Stimulated activated CD8-positive, alpha-beta memory T cell treated with anti-CD3 and anti-CD28 coated beads, Interleukin-7, amount 100 ng/mL, for 24 hours (primary cell): ENCODE results near the gene OR2B3.
"Not testable (repeated sequence)": the region's sequence is repeated elsewhere in the genome, so short reads cannot be mapped to it uniquely, and the experiment has no call there.

ENCODE experiments used
- DNase-seq: peaks from one replicate; pipeline ENCODE4 v3.0.0-alpha.2; 2020; ENCODE audit warnings: low read depth

Gene OR2B3

DNA sequence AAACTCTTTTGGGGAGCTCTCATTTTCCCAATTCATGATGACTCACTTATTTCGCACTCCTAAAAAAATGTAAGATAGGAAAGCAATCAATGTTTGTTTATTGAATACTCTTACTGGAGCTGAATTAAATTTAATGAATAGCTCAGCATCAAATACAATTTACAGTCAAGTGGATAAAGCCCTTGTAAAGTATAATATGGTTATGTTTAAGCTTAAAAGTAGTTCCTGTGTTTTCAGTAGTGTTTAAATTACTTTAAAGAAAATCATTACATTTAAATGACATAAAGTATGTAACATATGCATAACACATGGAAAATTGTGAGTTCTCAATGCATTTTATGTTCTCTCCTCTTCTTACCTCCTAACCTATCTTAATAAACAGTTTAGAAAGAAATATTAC lies at the start of gene OR2B3:
OR2B3 (minus strand) TSS at position 101 of the 400 bp plus-strand sequence; CDS start at position 36, 65 bp downstream.
- no peak for DNase-seq

DNA sequence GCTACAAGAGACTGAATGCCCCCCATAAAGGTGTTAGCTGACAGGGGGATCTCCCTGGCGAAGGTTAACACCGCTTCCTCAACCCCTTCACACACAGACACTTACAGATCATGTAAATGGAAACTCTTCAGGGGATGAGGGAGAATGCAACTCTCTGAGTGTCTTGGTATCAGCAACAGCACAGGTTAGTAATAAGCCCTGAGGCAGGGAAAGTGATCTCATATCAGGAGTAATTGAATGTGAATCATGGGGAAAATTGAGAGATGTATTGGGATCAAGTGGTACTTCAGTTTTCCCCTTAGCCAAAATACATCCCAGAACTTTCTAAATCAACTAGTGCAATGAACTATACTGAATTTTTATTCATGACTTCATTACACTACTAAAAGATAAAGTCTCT lies 44.6 kb upstream of the OR2B3 start:
- no peak for DNase-seq

- DNase-seq = no peak
These were observed 43.5 kb upstream of the OR2B3 start for GRCh38 chr6:29130644-29131043.

GRCh38 chr6:29129326-29130012 lies 42.4 kb upstream of the OR2B3 start:
- DNase-seq = no peak

DNA sequence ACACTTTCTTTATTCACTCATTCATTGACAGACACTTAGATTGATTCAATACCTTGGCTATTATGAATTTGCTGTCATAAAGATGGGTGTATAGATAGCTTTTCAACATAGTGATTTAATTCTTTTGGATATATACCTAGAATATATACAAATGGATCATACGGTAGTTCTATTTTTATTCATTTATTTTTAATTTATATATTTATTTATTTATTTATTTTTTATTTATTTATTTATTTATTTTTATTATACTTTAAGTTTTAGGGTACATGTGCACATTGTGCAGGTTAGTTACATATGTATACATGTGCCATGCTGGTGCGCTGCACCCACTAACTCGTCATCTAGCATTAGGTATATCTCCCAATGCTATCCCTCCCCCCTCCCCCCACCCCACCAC lies 27.9 kb upstream of the OR2B3 start:
- DNase-seq = not testable (repeated sequence)

DNA sequence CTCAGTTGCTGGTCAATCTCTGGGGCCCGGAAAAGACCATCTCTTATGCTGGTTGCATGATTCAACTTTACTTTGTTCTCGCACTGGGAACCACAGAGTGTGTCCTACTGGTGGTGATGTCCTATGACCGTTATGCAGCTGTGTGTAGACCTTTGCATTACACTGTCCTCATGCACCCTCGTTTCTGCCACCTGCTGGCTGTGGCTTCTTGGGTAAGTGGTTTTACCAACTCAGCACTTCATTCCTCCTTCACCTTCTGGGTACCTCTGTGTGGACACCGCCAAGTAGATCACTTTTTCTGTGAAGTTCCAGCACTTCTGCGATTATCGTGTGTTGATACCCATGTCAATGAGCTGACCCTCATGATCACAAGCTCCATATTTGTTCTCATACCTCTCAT lies 25.0 kb upstream of the OR2B3 start:
- no peak for DNase-seq

DNA sequence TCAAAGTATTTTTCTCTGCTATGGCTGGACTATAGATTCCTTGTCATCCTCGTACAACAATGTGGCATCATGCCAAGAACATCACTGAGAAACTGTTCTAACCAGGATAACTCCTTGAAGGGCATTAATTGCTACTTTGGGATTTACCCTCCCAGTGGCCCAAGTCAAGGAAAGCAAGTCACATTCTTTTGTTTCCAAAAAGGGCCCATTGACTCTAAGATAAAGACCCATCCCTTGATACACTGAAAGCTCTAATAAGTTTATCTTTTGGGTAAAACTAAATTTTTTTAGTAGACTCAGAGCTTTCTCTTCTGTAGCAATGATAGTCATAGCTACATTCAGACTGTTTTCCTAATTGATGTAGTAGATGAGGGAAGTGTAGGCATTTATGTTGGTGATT lies 20.6 kb upstream of the OR2B3 start, which contains the start of gene OR2J3:
OR2J3 (plus strand) TSS at position 301 of the 400 bp plus-strand sequence. CDS start 3,833 bp downstream, outside the sequence.
- no peak for DNase-seq

GRCh38 chr6:29099190-29099589 lies 12.1 kb upstream of the OR2B3 start, which contains the start of gene OR2J1:
TSS of gene OR2J1 (plus strand) at chr6:29099490. CDS start at chr6:29100943, 1,453 bp downstream.
- no peak for DNase-seq

DNA sequence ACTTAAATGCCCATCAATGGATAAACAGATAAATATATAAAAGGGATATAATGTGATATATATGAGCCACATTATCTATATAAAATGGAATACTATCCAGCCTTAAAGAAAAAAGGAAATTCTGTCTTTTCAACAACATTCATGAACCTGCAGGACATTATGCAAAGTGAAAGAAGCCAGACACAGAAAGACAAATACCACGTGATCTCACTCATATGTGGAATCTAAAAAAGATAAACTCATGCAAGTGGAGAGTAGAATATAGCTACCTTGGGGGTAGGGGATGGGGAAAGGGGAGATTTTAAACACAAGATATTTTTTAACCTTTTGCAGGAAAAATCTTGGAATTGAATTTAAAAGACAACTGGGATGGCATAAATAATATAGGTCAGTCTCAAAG lies 10.7 kb upstream of the OR2B3 start:
- no peak for DNase-seq

- DNase-seq = no peak
These were observed 5.8 kb upstream of the OR2B3 start for GRCh38 chr6:29092957-29093356.

DNA sequence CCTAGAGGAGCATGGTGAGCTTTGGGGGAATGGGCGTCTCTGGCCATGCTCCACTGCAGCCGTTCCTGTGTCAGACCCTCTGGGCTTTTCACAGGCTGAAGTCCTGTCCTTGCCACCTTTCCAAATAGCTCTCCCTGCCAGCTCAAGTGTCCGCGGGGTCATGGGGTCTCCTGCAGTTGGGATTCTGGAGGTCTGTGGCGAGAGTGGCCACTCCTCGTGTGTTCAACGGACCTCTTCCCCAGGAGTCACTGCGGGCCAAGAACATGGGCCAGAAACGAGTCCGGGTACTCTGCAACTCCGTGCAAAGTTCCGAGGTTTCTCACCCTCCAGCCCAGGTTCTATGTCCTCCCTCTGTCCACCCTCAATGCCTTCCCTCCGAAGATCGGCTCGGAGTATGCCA lies 4.7 kb downstream of the OR2B3 start:
- no peak for DNase-seq

DNA sequence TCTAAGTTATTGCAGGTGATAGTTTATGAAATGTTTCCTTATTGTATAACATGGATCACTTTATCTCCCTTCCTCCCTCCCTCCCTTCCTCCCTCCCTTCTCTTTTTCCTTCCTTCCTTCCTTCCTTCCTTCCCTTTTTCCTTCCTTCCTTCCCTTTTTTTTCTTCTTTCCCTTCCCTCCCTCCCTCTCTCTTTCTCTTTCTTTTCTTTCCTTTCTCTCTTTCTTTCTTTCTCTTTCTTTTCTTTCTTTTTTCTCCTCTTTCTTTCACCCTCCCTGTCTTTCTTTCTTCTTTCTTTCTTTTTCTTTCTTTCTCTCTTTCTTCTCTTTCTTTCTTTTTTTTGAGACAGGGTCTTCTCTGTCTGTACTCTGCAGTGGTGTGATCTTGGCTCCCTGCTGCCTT lies 5.8 kb downstream of the OR2B3 start:
- no peak for DNase-seq

DNA sequence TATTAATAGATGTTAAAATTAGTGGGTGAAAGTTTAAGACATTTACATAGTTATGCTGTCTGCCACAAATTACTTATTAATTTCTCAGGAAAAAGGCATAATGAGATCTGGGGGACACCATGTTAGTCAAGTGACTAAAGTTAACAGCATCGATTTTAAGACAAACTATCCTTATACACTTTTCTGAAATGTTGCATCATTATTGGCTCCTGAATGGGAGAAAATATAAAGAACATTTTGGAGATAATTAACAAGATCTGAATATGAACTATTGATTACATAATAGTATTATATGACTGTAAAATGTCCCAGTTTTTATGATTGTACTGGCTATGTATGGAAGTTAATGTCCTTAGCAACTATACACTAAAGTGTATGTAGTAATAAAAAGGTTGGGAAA lies 7.9 kb downstream of the OR2B3 start:
- DNase-seq = no peak

DNA sequence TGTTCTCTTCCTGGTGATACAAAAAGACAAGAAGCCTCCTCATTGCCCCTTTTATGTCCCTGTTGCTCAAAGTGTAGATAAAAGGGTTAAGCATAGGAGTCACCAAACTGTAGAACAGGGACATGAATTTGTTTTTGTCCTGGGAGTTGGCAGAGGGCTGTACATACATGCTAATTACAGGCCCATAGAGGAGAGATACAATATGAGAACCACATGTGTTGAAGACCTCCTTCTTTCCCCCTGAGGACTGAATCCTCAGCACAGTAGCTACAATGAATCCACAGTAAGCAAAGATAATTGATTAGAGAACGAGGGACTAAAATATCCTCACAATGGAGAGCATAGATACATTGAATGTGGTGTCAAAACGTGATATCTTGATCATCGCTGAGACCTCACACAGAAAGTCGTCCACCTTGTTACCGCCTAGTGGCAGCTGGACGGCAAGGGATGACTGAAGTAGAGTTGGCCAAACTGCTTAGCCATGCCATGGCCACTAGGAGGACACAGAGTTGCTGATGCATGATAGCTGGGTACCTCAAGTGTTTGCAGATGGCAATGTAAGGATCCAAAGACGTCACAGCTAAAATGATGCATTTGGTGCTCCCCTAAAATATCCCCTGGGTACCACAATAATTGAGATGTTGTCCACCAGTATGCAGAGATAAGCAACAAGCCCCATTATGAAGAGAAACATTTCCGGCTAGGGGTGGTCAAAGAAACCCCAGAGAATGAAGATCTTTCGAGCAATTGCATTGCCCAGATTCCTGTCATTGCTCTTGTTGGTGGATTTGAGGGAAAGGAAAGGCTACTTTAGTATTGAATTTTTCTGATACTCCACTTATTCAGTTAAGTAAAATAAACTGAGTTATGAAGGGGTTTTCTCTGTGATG lies 15.0 kb downstream of the OR2B3 start:
- DNase-seq = no peak

GRCh38 chr6:29051680-29052079 lies 35.4 kb downstream of the OR2B3 start:
- no peak for DNase-seq

GRCh38 chr6:29045075-29045474 lies 42.0 kb downstream of the OR2B3 start, which contains the start of gene OR2W1:
TSS of gene OR2W1 (minus strand) at chr6:29045175. CDS start at chr6:29045175, 0 bp downstream.
- DNase-seq = no peak
